HL-60 (cell line): ENCODE data around the gene TRAPPC12.

Source experiments
- DNase-seq, 2 experiments: peaks; one replicate each; pipeline ENCODE4 v3.0.0-alpha.2; 2010 to 2020; ENCODE audit warnings: low read depth in 1 of 2, low spot score in 1 of 2
- H3K27ac ChIP-seq: fragments of 250-450 bp; sonication (Bioruptor Pico); replicated peaks from 2 replicates; pipeline ENCODE4 v1.5.1; 2020; ENCODE audit warnings: mild to moderate bottlenecking, moderate library complexity
- H3K27me3 ChIP-seq: fragments of 250-450 bp; sonication (Bioruptor Pico); 2 replicates; pipeline ENCODE4 v1.5.1; 2021; ENCODE audit warnings: mild to moderate bottlenecking, moderate library complexity; ENCODE audit not compliant: insufficient read depth, poor library complexity, severe bottlenecking
- H3K4me3 ChIP-seq: replicated peaks from 2 replicates; pipeline ENCODE4 v1.5.1; 2011; ENCODE audit warnings: mild to moderate bottlenecking, control low read depth, low read length; ENCODE audit not compliant: insufficient read depth
- GABPA ChIP-seq: IDR thresholded peaks from 2 replicates; pipeline ENCODE4 v1.6.1; 2012; ENCODE audit warnings: low read depth
- POLR2AphosphoS5 ChIP-seq: IDR thresholded peaks from 2 replicates; pipeline ENCODE4 v1.6.1; 2012; ENCODE audit warnings: low read depth
- REST ChIP-seq: IDR thresholded peaks from 2 replicates; pipeline ENCODE4 v1.6.1; 2012; ENCODE audit warnings: low read depth; ENCODE audit not compliant: insufficient replicate concordance
- SPI1 ChIP-seq: IDR thresholded peaks from 2 replicates; pipeline ENCODE4 v1.6.1; 2012; ENCODE audit warnings: low read depth, mild to moderate bottlenecking, borderline replicate concordance
- TF ChIP-seq, protein P1 (sequence below): IDR thresholded peaks from one replicate; pipeline ENCODE4 v1.5.1; 2011; ENCODE audit warnings: low read length, control low read depth, inconsistent platforms; ENCODE audit not compliant: insufficient read depth

The TRAPPC12 gene

DNA sequence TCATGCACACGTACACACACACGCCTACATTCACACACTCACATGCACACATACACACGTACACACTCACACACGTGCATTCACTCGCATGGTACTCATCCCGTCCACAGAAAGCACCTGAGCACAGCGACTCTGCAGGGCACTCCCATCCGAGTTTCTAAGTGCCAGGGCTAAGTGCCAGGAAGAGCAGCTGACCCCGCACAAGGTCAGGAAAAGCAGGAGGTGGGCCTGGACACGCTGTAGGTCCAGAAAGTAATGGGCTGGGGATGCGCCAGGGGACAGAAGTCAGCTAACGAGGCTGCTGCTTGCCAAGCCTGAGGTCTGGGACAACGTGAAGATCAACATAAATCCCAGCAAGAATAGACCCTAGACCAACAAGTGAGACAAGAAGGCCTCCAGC, 124.0 kb downstream of the TRAPPC12 start:
- DNase-seq = no peak
- no peak for TF ChIP-seq GABPA
- TF ChIP-seq, protein P1, sequence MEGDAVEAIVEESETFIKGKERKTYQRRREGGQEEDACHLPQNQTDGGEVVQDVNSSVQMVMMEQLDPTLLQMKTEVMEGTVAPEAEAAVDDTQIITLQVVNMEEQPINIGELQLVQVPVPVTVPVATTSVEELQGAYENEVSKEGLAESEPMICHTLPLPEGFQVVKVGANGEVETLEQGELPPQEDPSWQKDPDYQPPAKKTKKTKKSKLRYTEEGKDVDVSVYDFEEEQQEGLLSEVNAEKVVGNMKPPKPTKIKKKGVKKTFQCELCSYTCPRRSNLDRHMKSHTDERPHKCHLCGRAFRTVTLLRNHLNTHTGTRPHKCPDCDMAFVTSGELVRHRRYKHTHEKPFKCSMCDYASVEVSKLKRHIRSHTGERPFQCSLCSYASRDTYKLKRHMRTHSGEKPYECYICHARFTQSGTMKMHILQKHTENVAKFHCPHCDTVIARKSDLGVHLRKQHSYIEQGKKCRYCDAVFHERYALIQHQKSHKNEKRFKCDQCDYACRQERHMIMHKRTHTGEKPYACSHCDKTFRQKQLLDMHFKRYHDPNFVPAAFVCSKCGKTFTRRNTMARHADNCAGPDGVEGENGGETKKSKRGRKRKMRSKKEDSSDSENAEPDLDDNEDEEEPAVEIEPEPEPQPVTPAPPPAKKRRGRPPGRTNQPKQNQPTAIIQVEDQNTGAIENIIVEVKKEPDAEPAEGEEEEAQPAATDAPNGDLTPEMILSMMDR = no peak
- TF ChIP-seq SPI1 = no peak
- no peak for TF ChIP-seq REST
- TF ChIP-seq POLR2AphosphoS5 = no peak
- Histone ChIP-seq H3K27ac (no peak overlapping the region), H3K27me3 (no peaks in the 10 kb centered on the region), H3K4me3 (no peak overlapping the region)

DNA sequence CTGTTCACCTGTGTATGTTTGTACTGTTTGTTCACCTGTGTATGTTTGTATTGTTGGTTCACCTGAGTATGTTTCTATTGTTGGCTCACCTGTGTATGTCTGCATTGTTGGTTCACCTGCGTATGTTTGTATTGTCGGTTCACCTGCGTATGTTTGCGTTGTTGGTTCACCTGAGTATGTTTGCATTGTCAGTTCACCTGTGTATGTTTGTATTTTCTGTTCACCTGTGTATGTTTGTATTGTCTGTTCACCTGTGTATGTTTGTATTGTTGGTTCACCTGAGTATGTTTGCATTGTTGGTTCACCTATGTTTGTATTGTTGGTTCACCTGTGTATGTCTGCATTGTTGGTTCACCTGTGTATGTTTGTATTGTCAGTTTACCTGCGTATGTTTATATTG, 125.2 kb downstream of the TRAPPC12 start:
- H3K4me3 ChIP-seq = no peak overlapping the region
- DNase-seq = no peak
- H3K27ac ChIP-seq = no peak overlapping the region
- H3K27me3 ChIP-seq = no peaks in the 10 kb centered on the region
- TF ChIP-seq, protein P1 = no peak

- no peak overlapping the region for H3K27ac ChIP-seq
- DNase-seq = no peak
- no peak overlapping the region for H3K4me3 ChIP-seq
- TF ChIP-seq, protein P1 = no peak
- no peak for TF ChIP-seq SPI1
- no peak for TF ChIP-seq REST
- TF ChIP-seq POLR2AphosphoS5 = no peak
- TF ChIP-seq GABPA = no peak
- no peaks in the 10 kb centered on the region for H3K27me3 ChIP-seq
Observed at GRCh38 chr2:3505771-3506170, 126.3 kb downstream of the TRAPPC12 start.

DNA sequence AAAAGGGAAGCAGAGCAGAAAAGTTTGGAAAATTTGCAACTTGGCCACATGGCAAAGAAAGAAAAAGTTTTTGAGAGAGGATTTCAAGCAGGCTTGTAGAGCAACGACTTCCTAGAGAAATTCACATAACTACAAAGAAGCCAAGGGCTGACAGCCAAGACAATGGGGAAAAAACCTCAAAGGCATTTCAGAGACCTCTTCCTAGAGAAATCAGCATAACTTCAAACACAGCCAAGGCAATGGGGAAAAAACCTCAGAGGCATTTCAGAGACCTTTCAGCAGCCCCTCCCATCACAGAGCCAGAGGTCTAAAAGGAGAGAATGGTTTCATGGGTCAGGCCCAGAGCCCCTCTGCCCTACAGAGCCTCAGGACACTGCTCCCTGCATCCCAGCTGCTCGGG, 132.6 kb downstream of the TRAPPC12 start:
- H3K4me3 ChIP-seq = no peak overlapping the region
- H3K27me3 ChIP-seq = no peaks in the 10 kb centered on the region
- TF ChIP-seq REST = no peak
- no peak for TF ChIP-seq POLR2AphosphoS5
- no peak for TF ChIP-seq GABPA
- TF ChIP-seq, protein P1 = no peak
- no peak for TF ChIP-seq SPI1
- no peak for DNase-seq
- H3K27ac ChIP-seq = no peak overlapping the region
